Measurements from ENCODE around the gene ANKS1B. TPM values are rescaled to one million over a fixed set of nuclear protein-coding genes. Genes with fewer than 3 reads are reported as not detected.
A peak's percentile ranks its signal among the peaks of the same experiment; 100 is the strongest.

ANKS1B gene
- polyA plus RNA-seq, 1 donor, result 4.8 TPM

DNA sequence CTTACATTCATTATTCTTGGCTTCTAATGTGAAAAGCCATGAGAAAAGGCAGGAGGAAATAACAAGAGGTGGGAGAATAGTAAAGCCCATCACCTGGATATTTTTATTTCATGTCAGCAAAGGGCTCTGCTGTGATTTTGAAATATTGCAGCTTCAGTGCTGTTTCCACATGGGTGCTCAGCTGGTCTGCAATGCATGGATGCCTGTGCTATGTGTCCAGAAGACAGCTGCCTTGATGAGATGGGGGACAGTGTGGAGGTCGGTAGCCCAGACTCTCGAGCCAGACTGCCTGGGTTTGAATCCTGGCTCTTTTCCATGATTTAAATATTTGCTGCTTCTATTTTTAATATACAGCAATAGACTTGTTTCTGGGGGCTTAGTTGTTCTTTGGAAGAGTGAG is 814.7 kb downstream of the ANKS1B start:
- no peak for DNase-seq

DNA sequence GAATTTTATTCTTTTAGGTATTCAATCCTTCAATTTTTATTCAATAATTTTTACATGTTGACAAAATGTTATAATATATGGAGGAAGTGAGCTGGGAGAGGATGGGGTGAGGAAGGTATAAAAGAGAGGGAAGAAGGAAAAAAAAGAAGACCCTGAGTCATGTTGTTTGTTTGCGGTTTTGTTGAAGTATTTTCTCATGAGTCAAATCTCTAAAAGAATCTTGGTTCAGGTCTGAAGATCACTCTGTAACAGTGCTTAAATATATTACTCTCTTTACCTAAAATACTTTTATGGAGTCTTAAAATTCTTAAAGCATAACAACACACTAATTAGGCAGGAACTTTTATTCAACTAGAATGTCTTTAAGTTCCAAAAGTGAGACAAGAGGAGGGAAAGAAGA is 826.8 kb downstream of the ANKS1B start:
- DNase-seq, result no peak

DNA sequence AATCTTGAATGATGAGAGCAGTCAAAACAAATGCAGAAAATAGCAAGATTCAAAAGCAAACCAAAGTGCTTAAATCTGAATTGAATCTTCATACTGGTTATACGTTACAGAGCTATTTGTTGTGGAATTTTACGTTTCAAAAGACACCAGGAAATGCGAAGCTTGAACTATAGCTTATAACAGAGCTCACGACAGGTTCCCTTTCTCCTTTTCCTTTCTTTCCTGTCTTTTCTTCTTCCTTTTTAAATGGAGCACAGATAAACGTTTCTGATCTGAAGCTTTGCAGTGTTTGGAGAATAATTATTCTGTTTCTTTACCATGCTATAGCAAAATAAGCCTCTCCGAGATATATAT is 829.8 kb downstream of the ANKS1B start:
- no peak for DNase-seq

DNA sequence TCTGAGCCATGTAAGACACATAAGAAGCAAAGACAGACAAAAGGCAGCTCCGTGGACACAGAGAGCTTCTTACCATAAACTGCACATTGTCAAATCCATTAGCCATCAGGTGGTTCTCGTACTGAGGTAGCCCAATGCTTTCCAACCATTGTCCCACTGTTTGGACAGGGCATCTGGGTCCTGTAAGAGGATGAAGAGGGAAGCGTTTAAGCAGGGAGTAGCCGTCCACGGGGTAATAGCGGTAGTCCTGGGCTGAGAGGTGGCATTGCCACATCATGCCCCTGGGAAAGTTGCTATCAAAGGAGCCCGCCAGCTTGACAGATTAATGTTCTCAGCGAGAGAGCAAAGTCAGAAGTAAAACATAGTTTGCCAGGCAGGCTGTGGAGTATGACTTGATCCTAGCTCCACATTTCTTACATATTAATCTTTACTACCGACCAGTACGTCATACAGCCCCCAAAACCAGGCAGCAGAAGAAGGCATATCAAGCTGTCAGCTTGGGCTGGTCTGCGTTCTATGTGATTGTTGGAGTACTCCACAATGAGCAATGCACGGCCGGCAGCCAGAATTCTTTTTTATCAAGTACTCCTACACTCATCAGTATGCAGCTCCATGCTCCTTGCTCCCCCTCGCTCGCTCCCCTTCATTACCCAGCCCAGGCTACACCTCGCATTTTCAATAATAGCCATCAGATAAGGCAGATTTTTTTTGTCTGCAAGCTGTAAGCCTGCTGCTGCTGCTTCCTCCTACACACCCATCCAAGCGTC is 830.3 kb downstream of the ANKS1B start:
- peak; percentile 55 for DNase-seq

DNA sequence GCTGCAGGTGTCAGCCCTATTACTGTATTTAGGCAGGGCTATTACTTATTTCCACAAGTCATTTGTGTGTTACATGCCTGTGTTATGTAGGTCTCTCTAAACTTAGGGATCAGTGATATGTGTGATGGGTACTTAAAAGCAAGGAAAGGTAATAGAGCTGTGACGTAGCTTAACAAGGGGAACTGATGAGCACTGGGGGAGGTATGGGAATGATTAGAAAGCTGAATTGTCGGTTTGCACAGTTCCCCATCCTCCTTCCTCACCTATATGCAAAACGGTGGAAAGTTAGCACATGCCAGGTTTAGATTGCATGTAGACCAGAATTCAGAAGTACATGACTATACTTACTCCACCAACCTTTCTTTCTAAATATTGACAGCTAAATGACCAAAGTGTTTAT is 831.4 kb downstream of the ANKS1B start:
- DNase-seq, result no peak

DNA sequence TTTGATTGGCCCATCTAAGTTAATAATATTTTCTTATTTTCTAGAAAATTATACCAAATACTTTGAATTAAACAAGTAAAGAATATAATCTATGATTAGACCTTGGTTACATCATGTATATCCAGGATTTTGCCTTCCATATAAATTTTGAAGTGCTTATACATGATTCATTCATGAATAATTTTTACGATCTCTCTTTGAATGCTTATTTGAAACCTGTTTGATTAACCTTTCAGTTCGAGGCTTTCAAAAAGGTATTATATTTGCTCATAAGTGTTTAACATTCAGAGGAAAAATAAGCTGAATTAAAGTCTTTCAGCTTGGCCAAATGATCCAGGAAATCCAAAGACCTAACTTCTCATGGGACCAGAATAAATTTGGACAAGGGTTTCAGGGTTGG is 832.4 kb downstream of the ANKS1B start:
- DNase-seq, result no peak

DNA sequence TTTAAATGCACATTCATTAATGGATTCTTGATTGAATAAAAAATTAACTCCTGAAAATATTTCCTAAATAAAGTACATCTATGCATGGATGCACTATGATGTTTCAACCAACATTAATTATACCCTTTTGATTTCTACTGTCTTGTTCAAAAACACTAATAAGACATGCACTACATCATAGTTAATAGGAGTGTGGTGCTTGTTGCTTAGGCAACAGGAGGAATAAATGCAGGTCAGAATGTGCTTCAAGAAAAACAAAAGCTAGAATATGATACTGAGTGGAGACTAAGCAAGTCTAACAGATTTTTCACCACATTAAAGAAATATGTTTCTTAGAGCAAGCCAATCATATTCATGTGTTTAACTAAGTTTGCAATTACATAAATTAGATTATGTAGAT is 833.0 kb downstream of the ANKS1B start:
- no peak for DNase-seq

DNA sequence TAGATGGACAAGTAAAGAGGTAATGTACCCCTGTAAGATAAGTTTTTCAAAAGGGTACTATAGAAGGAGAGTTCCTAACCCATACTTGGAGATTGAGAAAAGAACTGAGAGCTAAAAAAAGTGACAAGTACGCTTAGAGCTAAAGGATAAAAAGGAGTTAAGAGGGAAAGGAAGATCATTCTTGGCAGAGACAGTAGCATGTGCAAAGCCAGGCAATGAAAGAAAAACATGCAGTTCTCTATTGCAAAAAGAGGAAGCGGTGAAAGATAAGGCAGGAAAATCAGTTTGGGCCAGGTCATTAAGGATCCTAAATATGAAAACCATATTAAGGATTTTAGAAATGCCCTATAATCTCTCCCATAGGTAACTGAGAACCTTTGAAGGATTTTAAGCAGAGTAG is 837.6 kb downstream of the ANKS1B start:
- no peak for DNase-seq

DNA sequence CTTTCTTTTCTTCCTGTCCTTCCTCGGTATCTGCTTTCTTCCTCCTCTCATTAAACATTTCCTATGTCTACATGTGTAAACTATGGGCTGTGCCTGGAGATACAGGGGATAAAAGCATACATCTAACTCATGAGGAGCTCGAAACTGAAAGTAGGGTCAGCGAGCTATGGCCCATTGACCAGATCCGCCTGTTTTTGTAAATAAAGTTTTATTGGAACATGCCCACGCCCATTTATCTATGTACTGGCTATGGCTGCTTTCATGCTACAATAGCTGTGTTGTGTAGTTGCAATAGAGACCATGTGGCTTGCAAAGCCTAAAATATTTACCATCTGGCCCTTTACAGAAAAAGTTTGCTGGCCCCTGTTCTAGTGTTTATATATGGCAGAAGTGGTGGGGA is 838.0 kb downstream of the ANKS1B start:
- no peak for DNase-seq

DNA sequence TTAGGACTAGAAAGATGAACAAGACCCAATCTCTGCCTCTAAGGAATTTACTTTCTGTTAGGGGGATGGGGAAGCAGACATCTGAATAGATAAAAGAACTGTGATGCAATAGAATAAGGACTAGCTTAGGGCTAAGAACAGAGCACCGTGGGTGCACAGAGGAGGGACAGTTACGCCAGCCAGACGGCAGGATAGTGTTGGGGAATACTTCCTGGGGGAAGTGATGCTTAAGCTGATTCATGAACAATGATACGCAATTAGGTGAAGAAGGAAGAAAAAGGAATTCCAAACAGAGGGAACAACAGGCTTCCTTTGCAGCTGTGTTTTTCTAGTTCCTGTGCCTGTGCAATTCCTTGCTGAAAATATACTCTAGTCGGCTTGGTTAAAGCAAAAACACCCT is 838.6 kb downstream of the ANKS1B start:
- DNase-seq, result no peak

DNA sequence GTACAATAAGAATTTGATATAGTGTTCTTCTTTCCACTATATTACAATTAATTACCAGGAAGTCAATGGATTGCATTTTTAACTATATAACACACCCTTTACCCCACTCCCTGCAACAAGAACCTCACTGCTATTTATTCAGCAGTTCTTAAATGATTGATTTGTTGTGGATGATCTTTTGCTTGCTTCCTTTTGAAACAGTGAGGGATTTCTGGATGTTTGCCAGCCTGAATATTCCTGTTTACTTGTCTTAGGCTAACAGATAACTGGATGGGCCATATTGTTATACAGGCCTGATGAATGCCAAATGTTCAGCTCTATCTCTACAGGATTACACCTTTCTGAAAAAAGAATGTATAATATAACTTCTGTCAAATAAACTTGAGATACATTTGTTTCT is 842.1 kb downstream of the ANKS1B start:
- DNase-seq, result no peak

DNA sequence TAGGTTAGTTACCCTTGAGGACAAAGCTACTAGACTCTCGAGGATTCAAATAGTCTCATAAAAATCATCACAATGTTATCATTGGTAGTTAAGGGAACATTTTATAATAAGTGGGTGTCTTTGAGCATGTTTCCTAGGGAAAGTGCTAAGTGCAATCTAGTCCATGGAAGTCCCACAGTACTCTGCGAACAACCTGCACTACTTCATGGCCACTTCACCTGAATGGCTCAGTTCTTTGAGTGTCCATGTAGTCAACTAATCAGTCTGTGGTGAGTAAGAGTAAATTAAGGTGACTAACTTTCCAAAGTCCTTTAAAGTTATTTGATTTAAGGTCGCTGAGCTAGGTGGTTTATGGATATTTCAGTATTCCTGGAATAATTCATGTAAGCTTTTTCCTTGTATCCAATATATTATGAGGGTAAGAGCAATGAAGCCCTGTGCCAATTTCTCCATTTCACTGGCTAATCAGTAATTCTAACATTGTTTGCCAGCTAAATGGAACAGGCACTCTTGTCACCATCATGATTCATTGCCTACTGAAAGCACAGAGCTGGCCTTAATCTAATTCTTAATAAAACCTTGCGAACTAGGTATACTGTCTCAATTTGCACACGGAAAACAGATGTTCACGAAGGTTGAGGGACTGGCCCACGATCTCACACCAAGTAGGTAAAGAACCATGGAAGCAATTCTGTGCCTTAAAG is 844.6 kb downstream of the ANKS1B start:
- DNase-seq, result no peak

DNA sequence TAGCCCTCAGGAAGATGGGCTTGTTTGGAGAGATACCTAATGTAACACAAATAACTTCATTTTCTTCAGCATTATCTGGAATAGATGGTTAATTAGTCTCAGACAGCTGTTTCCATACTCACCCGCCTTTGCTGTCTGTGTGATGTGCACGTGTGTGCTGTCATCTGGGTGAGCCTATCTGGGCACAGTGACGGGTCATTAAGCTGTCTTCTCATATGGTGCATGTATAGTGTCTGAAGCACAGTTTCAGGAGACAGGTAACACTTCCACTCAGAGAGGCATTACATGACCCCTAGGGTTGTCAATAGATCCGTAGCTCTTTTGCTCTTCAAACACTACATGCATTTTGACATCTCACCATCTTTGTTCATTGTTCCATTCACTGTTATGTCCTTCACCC is 846.3 kb downstream of the ANKS1B start:
- peak; percentile 13 for DNase-seq

DNA sequence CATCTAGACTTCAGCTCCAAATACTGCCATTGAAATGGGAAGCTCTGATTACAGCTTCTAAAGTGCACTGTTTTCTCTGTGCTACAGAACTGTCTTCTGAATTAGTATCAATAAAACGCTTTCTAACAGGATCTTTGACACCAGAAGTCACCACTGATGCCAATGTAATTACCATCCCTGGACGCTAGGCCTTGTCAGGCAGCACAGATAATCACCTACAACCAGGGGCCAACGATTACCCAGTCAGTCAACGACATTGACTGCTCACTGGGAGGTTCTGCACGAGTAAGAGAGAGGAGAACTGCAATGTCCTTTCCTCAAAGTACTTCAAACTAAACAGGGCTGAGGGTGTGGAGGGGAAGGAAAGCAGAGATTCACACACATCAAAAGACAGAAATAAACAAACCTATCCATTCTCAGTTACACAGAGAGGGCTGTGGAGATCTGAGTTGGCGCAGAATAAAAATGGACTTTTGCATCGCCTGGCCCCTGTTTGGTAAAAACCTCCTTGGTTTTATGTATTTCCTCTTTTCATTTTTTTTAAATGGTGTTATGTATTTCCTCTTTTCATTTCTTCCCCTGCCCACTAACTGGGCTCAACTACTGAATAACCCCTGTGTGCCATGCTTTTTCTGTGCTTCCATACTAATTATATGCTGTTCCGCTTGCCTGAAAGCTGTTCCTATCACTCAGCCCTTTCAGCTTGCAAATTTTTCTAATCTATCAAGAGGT is 847.4 kb downstream of the ANKS1B start:
- DNase-seq, result no peak

DNA sequence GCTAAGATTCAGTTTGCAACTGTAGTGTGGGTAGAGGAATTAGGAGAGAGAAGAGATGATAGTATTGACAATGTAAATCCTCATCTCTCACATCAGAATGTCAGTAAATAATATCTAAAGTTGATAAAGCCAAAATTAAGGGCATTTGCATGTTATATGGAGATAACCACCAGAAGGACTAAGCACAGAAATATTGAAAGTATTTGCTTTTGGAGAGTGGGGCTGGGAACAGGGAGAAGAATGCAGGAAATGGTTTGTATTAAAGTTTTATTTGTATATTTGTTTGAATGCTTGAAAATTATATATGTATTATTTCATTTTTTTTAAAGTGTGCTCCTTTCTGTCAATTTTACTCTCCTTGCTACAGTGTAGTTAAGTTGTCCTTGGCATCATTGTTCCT is 848.2 kb downstream of the ANKS1B start:
- DNase-seq, result no peak

DNA sequence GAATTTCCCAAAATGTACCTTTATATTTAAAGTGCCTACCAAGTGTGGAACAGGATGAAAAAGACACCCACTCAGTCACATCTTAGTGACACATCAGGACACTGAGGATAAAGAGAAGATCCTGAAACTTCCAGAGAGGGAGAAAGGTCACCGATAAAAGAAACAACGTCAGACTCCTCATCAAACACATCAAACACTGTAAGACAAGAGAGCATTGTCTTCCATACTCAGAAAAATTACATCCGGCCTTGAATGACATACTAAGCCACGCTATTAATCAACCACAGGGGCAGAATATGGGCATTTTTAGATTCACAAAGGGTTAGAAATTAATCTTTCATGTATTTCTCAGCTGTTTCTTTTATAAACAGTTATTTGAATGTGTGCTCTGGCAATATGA is 849.4 kb downstream of the ANKS1B start:
- DNase-seq, result no peak

DNA sequence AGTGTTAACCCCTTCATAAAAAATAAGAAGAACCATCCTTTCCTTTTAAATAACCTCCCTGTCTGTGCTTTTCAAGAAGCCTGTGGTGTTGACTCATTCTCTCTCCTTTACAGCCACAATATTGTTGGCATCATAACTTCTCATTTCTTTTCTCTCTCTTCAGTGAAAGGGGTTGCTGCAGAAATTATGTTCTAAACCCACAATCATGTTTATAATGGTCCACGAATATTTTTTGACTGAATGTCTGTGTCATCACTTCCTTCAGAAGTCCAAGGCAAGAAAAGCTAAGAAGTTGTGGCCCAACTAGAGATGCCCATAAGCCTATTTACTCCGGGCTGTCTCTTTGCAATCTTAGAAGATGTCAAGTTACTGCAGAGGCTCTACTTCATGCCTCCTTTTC is 851.3 kb downstream of the ANKS1B start:
- no peak for DNase-seq

DNA sequence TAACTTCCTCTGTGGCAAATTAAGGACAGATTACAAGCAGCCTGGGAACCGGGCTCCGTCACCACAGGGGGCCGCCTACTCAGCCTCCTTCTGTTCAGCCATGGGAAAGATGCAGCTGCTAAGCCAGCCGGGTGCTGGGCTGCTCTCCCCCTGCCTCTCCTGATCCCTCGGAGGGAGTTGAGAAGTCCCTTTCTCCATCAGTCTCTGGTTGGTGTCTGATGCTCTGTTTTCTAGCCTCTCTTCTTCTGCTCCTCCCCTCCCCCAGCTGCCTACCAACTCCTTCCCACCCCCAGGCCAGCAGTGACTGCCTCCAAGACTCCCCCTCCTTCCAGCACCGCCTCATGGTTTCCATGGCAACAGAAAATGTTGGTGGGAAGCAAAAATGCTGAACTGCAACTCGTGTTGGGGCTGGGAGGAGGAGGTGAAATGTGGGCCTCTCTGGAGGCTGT is 853.0 kb downstream of the ANKS1B start:
- peak; percentile 14 for DNase-seq

DNA sequence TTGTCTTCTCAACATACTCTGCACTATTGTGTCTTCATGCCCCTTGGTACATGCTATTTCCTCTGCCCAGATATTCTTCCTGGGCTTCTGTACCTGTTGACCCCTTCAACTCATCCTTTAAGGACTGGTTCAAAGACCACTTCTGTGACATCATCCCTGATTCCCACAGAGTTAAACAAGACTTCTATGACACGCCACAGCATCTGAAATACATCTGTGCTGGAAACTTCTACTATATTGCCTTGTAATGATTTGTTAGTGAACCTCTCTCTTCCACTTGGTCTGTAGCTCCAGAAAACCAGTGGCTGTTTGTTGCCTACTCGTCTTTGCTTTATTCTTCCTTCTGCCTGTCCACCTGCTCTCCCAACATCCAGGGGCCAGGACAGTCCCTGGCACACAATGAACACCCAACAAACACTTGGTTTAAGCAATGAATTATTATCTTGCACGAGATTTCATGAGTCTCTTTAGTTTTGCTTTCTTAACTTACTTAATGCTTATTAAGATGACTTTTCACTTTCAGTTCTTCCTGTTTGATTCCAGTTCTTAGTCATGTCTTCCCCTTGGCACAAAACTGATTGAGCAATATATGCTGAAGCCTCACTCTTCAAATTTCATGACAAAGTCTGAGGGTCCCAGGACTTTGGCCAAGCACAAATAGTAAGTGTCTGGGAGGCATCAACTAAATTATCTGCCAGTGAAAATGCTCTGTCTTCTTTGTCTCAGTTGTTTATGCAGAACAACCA is 853.8 kb downstream of the ANKS1B start:
- DNase-seq, result no peak

DNA sequence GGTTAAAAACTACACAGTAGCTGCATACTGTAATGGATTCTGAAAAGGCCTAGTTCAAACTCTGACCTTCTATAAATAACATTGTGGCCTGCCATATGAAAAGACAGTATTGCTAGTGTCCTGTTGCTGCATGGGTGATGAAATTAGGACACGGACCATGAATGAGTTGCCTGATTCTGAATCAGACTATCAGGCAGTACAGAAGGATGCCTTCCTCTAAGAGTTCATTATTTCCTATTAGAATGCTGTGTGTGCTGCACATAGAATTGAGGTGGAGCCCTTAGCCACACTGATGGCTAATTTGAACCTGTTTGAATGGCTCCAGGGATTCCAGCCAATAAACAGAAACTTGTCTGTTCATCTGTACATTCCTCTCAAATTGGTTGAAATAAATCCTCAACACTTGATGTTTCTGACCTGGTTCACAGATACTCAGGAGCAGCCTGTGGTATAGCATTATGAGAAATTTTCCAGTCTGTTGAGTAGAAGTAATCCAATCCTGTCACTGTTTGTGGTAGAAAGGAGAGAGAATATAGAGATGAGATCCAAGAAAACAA is 856.4 kb downstream of the ANKS1B start:
- no peak for DNase-seq

DNA sequence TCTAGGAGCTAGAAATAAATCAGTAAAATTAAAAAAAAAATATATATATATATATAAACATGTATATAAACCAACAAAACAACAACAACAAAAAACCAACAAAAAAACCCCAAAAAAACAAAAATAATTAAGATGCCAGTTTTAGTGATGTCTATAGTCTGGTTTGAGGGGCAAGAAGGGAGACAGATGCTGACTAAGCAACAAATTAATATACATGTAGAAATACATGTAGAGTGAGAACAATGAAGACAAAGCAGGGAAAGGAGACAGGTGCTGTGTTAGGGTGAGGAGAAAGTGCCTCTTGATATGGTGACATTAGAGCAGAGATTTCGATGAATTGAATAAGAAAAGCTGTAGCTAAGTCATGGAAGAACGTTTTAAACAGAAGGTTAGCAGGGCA is 861.8 kb downstream of the ANKS1B start:
- DNase-seq, result no peak

DNA sequence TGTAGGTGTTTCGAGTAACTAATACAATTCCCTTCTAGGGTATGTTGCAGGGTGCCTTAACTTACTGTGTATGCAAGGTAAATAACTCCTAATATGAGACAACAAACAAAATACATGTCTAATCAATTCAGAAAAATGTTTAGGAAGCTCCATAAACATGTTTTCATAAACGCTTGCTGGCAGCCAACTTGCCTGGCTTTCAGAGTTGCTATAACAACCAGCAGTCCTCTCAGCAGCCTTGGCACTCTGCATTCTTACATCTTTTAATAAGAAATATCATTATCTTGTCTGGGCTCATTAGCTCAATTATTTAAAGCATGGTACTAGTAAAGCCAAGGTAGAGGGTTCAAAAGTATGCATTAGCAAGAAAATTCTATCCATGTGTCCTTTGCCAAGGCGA is 862.2 kb downstream of the ANKS1B start:
- DNase-seq, result no peak

All from left kidney (tissue), 2 donors.